ENCODE results near the gene CCSER1.
"Not testable (repeated sequence)": the region's sequence is repeated elsewhere in the genome, so short reads cannot be mapped to it uniquely, and the experiment has no call there.

CCSER1 gene

GRCh38 chr4:91288702-91289311 is 1161.6 kb downstream of the CCSER1 start:
- no peak for FAIRE-seq
- DNase-seq (ENCODE audit: insufficient read length), result no peak
- TF ChIP-seq POLR2A (IDR thresholded peaks at IDR 0.05; ENCODE audit: low read depth, low read length) (no peak), POLR2AphosphoS5 (IDR thresholded peaks at IDR 0.05; ENCODE audit: low read depth, low read length) (no peak), TAF1 (IDR thresholded peaks at IDR 0.05; ENCODE audit: borderline replicate concordance, low read depth, low read length) (no peak)

GRCh38 chr4:91298156-91298700 is 1171.0 kb downstream of the CCSER1 start:
- TF ChIP-seq TAF1 (IDR thresholded peaks at IDR 0.05; ENCODE audit: borderline replicate concordance, low read depth, low read length) (no peak), POLR2AphosphoS5 (IDR thresholded peaks at IDR 0.05; ENCODE audit: low read depth, low read length) (no peak), POLR2A (IDR thresholded peaks at IDR 0.05; ENCODE audit: low read depth, low read length) (no peak)
- FAIRE-seq (no peak), DNase-seq (ENCODE audit: insufficient read length) (no peak)

GRCh38 chr4:91298824-91299223 is 1171.6 kb downstream of the CCSER1 start:
- no peak for DNase-seq (ENCODE audit: insufficient read length)
- FAIRE-seq, result no peak
- TF ChIP-seq POLR2A (IDR thresholded peaks at IDR 0.05; ENCODE audit: low read depth, low read length) (no peak), POLR2AphosphoS5 (IDR thresholded peaks at IDR 0.05; ENCODE audit: low read depth, low read length) (no peak), TAF1 (IDR thresholded peaks at IDR 0.05; ENCODE audit: borderline replicate concordance, low read depth, low read length) (no peak)

DNA sequence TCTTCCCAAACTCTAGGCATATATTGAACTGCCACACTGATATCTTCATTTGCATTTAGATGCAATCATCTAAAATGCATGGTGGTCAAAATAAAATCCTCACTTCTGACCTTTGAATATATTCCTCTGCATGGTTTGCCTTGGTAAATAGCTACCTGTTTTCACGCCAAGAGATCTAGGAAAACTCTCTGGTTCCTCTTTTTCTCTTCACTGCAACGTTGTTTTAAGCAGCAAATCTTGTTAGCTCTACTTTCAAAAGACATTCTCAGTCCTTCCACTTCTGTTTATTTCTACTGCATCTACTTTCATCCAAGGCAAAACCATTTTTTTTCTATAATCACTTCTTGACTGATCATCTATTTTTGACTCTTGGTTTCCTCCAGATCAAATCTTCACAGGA is 1174.9 kb downstream of the CCSER1 start:
- TF ChIP-seq POLR2AphosphoS5 (IDR thresholded peaks at IDR 0.05; ENCODE audit: low read depth, low read length) (no peak), POLR2A (IDR thresholded peaks at IDR 0.05; ENCODE audit: low read depth, low read length) (no peak), TAF1 (IDR thresholded peaks at IDR 0.05; ENCODE audit: borderline replicate concordance, low read depth, low read length) (no peak)
- DNase-seq (ENCODE audit: insufficient read length), result no peak
- FAIRE-seq, result no peak

DNA sequence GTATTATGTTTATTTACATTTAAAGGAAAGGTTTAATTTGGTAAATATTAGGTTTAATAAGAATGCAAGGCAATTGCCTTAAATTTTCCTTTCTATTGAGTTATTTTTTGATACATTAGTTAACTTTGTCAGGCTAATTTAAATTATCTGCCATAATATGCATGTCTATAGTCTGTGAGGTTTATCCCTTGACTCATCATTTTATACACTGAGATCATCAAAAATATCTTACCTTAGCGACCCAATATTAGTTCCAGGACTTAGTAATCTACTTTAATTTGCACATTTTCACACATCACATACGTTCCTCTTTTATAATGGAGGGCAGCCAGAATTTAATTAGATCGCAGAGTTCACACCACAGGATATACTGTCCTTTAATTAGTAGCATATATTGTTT is 1177.1 kb downstream of the CCSER1 start:
- FAIRE-seq, result no peak
- DNase-seq (ENCODE audit: insufficient read length), result no peak
- no peak for TF ChIP-seq TAF1 (IDR thresholded peaks at IDR 0.05; ENCODE audit: borderline replicate concordance, low read depth, low read length)
- no peak for TF ChIP-seq POLR2AphosphoS5 (IDR thresholded peaks at IDR 0.05; ENCODE audit: low read depth, low read length)
- TF ChIP-seq POLR2A (IDR thresholded peaks at IDR 0.05; ENCODE audit: low read depth, low read length), result no peak

GRCh38 chr4:91317434-91317833 is 1190.2 kb downstream of the CCSER1 start:
- DNase-seq (ENCODE audit: insufficient read length), result no peak
- no peak for TF ChIP-seq TAF1 (IDR thresholded peaks at IDR 0.05; ENCODE audit: borderline replicate concordance, low read depth, low read length)
- TF ChIP-seq POLR2A (IDR thresholded peaks at IDR 0.05; ENCODE audit: low read depth, low read length), result no peak
- TF ChIP-seq POLR2AphosphoS5 (IDR thresholded peaks at IDR 0.05; ENCODE audit: low read depth, low read length), result no peak
- no peak for FAIRE-seq

DNA sequence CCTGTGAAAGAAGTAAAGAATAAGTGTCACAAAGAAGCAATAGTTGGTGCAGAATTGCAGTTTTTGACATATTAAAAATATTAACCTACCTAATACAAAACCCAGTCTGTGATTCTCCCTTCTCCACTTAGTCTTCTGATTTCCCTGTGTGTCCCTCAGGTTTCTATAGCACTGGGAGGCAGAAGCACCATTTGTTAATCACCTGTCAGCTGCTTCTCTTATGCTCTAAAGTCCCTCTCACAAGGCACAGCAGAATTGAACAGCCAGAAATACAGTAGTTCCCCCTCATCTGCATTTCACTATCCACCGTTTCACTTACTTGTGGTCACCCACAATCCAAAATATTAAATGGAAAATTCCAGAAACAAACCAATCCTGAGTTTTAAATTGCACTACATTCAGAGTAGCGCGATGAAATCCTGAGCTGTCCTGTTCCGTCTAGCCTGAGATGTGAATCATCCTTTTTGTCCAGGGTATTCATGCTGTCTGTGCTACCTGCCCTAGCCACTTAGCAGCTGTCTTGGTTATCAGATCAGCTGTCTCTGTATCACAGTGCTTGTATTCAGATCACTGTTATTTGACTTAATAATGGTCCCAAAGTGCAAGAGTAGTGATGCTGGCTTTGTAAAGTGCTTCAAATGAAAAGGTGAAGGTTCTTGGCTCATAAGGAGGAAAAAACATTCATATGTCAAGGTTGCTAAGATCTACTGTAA is 1192.5 kb downstream of the CCSER1 start:
- DNase-seq (ENCODE audit: insufficient read length), result no peak
- FAIRE-seq, result no peak
- TF ChIP-seq POLR2A (IDR thresholded peaks at IDR 0.05; ENCODE audit: low read depth, low read length), result no peak
- no peak for TF ChIP-seq TAF1 (IDR thresholded peaks at IDR 0.05; ENCODE audit: borderline replicate concordance, low read depth, low read length)
- no peak for TF ChIP-seq POLR2AphosphoS5 (IDR thresholded peaks at IDR 0.05; ENCODE audit: low read depth, low read length)

GRCh38 chr4:91322961-91323360 is 1195.8 kb downstream of the CCSER1 start:
- FAIRE-seq (no peak), DNase-seq (ENCODE audit: insufficient read length) (no peak)
- TF ChIP-seq POLR2A (IDR thresholded peaks at IDR 0.05; ENCODE audit: low read depth, low read length), result no peak

GRCh38 chr4:91325495-91325894 is 1198.3 kb downstream of the CCSER1 start:
- DNase-seq (ENCODE audit: insufficient read length), result no peak
- no peak for FAIRE-seq
- TF ChIP-seq TAF1 (IDR thresholded peaks at IDR 0.05; ENCODE audit: borderline replicate concordance, low read depth, low read length), result no peak
- no peak for TF ChIP-seq POLR2A (IDR thresholded peaks at IDR 0.05; ENCODE audit: low read depth, low read length)
- TF ChIP-seq POLR2AphosphoS5 (IDR thresholded peaks at IDR 0.05; ENCODE audit: low read depth, low read length), result no peak

DNA sequence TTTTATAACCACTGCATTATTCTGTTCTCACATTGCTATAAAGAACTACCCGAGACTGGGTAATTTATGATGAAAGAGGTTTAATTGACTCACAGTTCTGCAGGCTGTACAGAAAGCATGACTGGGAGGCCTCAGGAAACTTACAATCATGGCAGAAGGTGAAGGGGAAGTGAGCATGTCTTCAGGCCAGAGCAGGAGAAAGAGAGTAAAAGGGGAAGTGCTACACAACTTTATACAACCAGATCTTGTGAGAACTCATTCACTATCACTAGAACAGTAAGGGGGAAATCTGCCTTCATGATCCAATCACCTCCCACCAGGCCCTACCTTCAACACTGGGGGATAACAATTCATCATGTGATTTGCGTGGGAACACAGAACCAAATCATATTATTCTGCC is 1199.0 kb downstream of the CCSER1 start:
- DNase-seq (ENCODE audit: insufficient read length); FAIRE-seq: not testable (repeated sequence)

DNA sequence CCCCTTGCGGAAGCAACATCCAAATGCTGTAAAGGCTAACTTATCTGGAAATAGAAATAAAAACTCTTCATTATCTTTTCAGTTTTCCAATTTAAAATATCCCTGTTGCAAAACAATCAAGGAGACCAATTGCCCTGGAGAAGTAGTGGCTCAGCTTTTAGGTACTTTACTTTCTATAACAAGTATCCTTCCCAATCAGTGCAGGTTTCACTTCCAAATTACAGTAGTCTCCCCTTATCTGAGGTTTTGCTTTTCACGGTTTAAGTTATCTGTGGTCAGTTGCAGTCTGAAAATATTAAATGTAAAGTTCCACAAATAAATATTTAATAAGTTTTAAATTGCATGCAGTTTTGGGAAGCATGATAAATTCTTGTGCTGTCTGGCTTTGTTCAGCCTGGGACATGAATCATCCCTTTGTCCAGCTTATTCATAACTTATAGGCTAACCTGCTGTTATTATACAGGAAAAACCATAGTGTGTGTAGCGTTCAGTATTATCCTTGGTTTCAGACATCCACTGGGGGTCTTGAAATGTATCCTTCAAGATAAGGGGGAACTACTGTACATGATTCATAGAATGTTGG is 1203.5 kb downstream of the CCSER1 start:
- FAIRE-seq, result no peak
- no peak for DNase-seq (ENCODE audit: insufficient read length)
- TF ChIP-seq POLR2A (IDR thresholded peaks at IDR 0.05; ENCODE audit: low read depth, low read length), result no peak
- no peak for TF ChIP-seq POLR2AphosphoS5 (IDR thresholded peaks at IDR 0.05; ENCODE audit: low read depth, low read length)
- TF ChIP-seq TAF1 (IDR thresholded peaks at IDR 0.05; ENCODE audit: borderline replicate concordance, low read depth, low read length), result no peak

DNA sequence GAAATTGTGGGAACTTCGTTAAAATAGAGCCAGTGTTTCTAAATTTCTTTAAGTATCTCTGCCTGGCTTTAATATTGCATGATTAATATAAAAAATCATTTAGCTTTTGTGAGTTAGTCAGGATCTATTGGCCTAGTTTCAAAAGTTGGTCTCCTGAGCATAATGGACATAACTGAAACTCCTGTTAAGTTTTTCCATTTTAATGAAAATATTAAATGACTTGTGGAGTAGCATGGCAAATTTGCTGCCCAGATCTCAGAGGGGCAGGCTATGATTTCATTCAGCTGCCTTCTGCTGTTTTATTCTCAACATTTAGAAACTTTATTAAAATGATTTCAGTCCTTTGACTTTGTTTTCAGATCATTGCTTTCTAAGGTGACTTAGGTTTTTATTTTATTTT is 1213.6 kb downstream of the CCSER1 start:
- no peak for TF ChIP-seq TAF1 (IDR thresholded peaks at IDR 0.05; ENCODE audit: borderline replicate concordance, low read depth, low read length)
- TF ChIP-seq POLR2A (IDR thresholded peaks at IDR 0.05; ENCODE audit: low read depth, low read length), result no peak
- TF ChIP-seq POLR2AphosphoS5 (IDR thresholded peaks at IDR 0.05; ENCODE audit: low read depth, low read length), result no peak
- DNase-seq (ENCODE audit: insufficient read length) (no peak), FAIRE-seq (no peak)
